Right lung (tissue), 5 donors: ENCODE results near the gene USP48. TPM values are rescaled to one million over a fixed set of nuclear protein-coding genes. Genes with fewer than 3 reads are reported as not detected.
A peak's percentile ranks its signal among the peaks of the same experiment; 100 is the strongest.
"Not testable (repeated sequence)": the region's sequence is repeated elsewhere in the genome, so short reads cannot be mapped to it uniquely, and the experiment has no call there.

Experiments used
- DNase-seq, 2 donors: peaks; one replicate each; pipeline ENCODE4 v3.0.0-alpha.2; 2013
- polyA plus RNA-seq, 5 donors: library from polyadenylated mRNA; unstranded; fragments of 120-200 nt; gene quantifications; one replicate each; pipeline versions ENCODE4 v1.2.1 to v1.2.3, GENCODE V29; 2013; ENCODE audit warnings: inconsistent platforms in 1 of 5, low replicate concordance in 1 of 5; ENCODE audit not compliant: insufficient read length in 5 of 5, insufficient read depth in 1 of 5

USP48 gene
- polyA plus RNA-seq, 5 donors: 58.1 to 94.4 (median 83.9) TPM

- DNase-seq: no peak
These were observed 6.9 kb downstream of the USP48 start for GRCh38 chr1:21775985-21776562.

GRCh38 chr1:21775550-21775914 lies 7.4 kb downstream of the USP48 start:
- no peak for DNase-seq

GRCh38 chr1:21774835-21775549 lies 8.0 kb downstream of the USP48 start:
- no peak for DNase-seq

- no peak for DNase-seq
These were observed 9.4 kb downstream of the USP48 start for GRCh38 chr1:21773585-21773984.

- DNase-seq: not testable (repeated sequence)
These were observed 11.3 kb downstream of the USP48 start for GRCh38 chr1:21771672-21772071.

GRCh38 chr1:21770602-21771001 lies 12.3 kb downstream of the USP48 start:
- not testable (repeated sequence) for DNase-seq

GRCh38 chr1:21770201-21770600 lies 12.7 kb downstream of the USP48 start:
- DNase-seq: no peak

GRCh38 chr1:21767106-21767505 lies 15.8 kb downstream of the USP48 start:
- not testable (repeated sequence) for DNase-seq

- DNase-seq: no peak
These were observed 16.7 kb downstream of the USP48 start for GRCh38 chr1:21766210-21766609.

- peak in 1 of 2 donors; percentile 21 for DNase-seq
These were observed 18.1 kb downstream of the USP48 start for GRCh38 chr1:21764615-21765423.

GRCh38 chr1:21763694-21764419 lies 19.1 kb downstream of the USP48 start:
- no peak for DNase-seq

- DNase-seq: no peak
These were observed 19.7 kb downstream of the USP48 start for GRCh38 chr1:21763236-21763635.

GRCh38 chr1:21762022-21762404 lies 20.9 kb downstream of the USP48 start:
- DNase-seq: no peak

- no peak for DNase-seq
These were observed 21.9 kb downstream of the USP48 start for GRCh38 chr1:21761052-21761451.

GRCh38 chr1:21759818-21760217 lies 23.1 kb downstream of the USP48 start:
- no peak for DNase-seq

GRCh38 chr1:21759182-21759581 lies 23.8 kb downstream of the USP48 start:
- no peak for DNase-seq

- DNase-seq: no peak
These were observed 24.3 kb downstream of the USP48 start for GRCh38 chr1:21758614-21759013.

GRCh38 chr1:21756393-21757089 lies 26.4 kb downstream of the USP48 start:
- DNase-seq: no peak

- no peak for DNase-seq
These were observed 27.9 kb downstream of the USP48 start for GRCh38 chr1:21755067-21755466.

GRCh38 chr1:21754583-21754982 lies 28.4 kb downstream of the USP48 start:
- DNase-seq: no peak

GRCh38 chr1:21752186-21752585 lies 30.8 kb downstream of the USP48 start:
- no peak for DNase-seq

- DNase-seq: no peak
These were observed 31.7 kb downstream of the USP48 start for GRCh38 chr1:21751281-21751680.
